Trophoblast cell (in vitro differentiated cells and primary cell): ENCODE data around the gene VAMP3. TPM values are rescaled to one million over a fixed set of nuclear protein-coding genes. Genes with fewer than 3 reads are reported as not detected.

Experiments
- DNase-seq, 2 donors: peaks; one replicate each; pipeline ENCODE4 v3.0.0-alpha.2; 2016
- H2AFZ ChIP-seq: 2 replicates; pipeline ENCODE4 v1.6.1; 2013; ENCODE audit warnings: low read length, moderate library complexity, mild to moderate bottlenecking; ENCODE audit not compliant: insufficient read depth, poor library complexity
- H2AK5ac ChIP-seq: 2 replicates; pipeline ENCODE4 v1.6.1; 2013; ENCODE audit warnings: mild to moderate bottlenecking, low read length
- H2BK120ac ChIP-seq: 2 replicates; pipeline ENCODE4 v1.6.1; 2013; ENCODE audit warnings: low read length, mild to moderate bottlenecking, moderate library complexity; ENCODE audit not compliant: insufficient read depth, poor library complexity
- H2BK12ac ChIP-seq: 2 replicates; pipeline ENCODE4 v1.6.1; 2013; ENCODE audit warnings: mild to moderate bottlenecking, low read length, moderate library complexity
- H2BK5ac ChIP-seq: 2 replicates; pipeline ENCODE4 v1.6.1; 2013; ENCODE audit warnings: low read length, low read depth, moderate library complexity, mild to moderate bottlenecking; ENCODE audit not compliant: poor library complexity
- H3K14ac ChIP-seq: 2 replicates; pipeline ENCODE4 v1.6.1; 2013; ENCODE audit warnings: mild to moderate bottlenecking, low read length
- H3K18ac ChIP-seq: 2 replicates; pipeline ENCODE4 v1.6.1; 2013; ENCODE audit warnings: mild to moderate bottlenecking, low read length
- H3K23ac ChIP-seq: 2 replicates; pipeline ENCODE4 v1.6.1; 2013; ENCODE audit warnings: low read length
- H3K27ac ChIP-seq: 2 replicates; pipeline ENCODE4 v1.5.1; 2013; ENCODE audit warnings: low read depth, mild to moderate bottlenecking, inconsistent platforms, low read length, moderate library complexity
- H3K27me3 ChIP-seq: 2 replicates; pipeline ENCODE4 v1.6.1; 2013; ENCODE audit warnings: inconsistent platforms, mild to moderate bottlenecking, low read length, moderate library complexity; ENCODE audit not compliant: insufficient read depth
- H3K36me3 ChIP-seq, 2 experiments: 1 replicate in 1 of 2; 2 replicates in 1 of 2; pipeline ENCODE4 v1.6.1; 2013; ENCODE audit warnings: low read length in 2 of 2, mild to moderate bottlenecking in 2 of 2, moderate library complexity in 1 of 2; ENCODE audit not compliant: insufficient read depth in 2 of 2, control insufficient read depth in 1 of 2
- H3K4ac ChIP-seq: 2 replicates; pipeline ENCODE4 v1.6.1; 2013; ENCODE audit warnings: low read depth, mild to moderate bottlenecking, low read length, moderate library complexity
- H3K4me1 ChIP-seq, 2 experiments: 1 replicate in 1 of 2; 2 replicates in 1 of 2; pipeline ENCODE4 v1.6.1; 2013; ENCODE audit warnings: low read length in 2 of 2, mild to moderate bottlenecking in 2 of 2, moderate library complexity in 1 of 2; ENCODE audit not compliant: insufficient read depth in 2 of 2, control insufficient read depth in 1 of 2
- H3K4me2 ChIP-seq: 2 replicates; pipeline ENCODE4 v1.6.1; 2013; ENCODE audit warnings: inconsistent platforms, mild to moderate bottlenecking, low read length, moderate library complexity
- H3K4me3 ChIP-seq: 2 replicates; pipeline ENCODE4 v1.5.1; 2013; ENCODE audit warnings: mild to moderate bottlenecking, low read depth, low read length, inconsistent platforms
- H3K79me1 ChIP-seq: one replicate; pipeline ENCODE4 v1.6.1; 2013; ENCODE audit warnings: low read length
- H3K79me2 ChIP-seq: 2 replicates; pipeline ENCODE4 v1.6.1; 2013; ENCODE audit warnings: low read length, mild to moderate bottlenecking; ENCODE audit not compliant: control insufficient read depth, insufficient read depth, poor library complexity
- H3K9ac ChIP-seq: 2 replicates; pipeline ENCODE4 v1.6.1; 2013; ENCODE audit warnings: mild to moderate bottlenecking, low read length
- H3K9me3 ChIP-seq: 2 replicates; pipeline ENCODE4 v1.6.1; 2013; ENCODE audit warnings: low read depth, mild to moderate bottlenecking, control low read depth, inconsistent platforms, low read length; ENCODE audit not compliant: insufficient read depth
- H4K12ac ChIP-seq: 2 replicates; pipeline ENCODE4 v1.6.1; 2013; ENCODE audit warnings: low read depth, mild to moderate bottlenecking, low read length, moderate library complexity
- H4K8ac ChIP-seq: 2 replicates; pipeline ENCODE4 v1.6.1; 2013; ENCODE audit warnings: low read depth, mild to moderate bottlenecking, low read length, moderate library complexity
- H4K91ac ChIP-seq: one replicate; pipeline ENCODE4 v1.6.1; 2013; ENCODE audit warnings: low read depth, mild to moderate bottlenecking, low read length, moderate library complexity
- WGBS: extraction: QIAGEN DNeasy Blood & Tissue Kit; methylation state at CpG from one replicate; pipeline ENCODE4 v1.1.7; 2013; ENCODE audit warnings: missing lambda C conversion rate; ENCODE audit not compliant: insufficient read length, insufficient coverage; ENCODE audit errors: extremely low coverage; 5-methylcytosine and 5-hydroxymethylcytosine counted together
- polyA plus RNA-seq: library from polyadenylated mRNA; stranded (reverse); fragments of 200-250 nt; gene quantifications from 2 replicates; pipeline ENCODE4 v1.2.3, GENCODE V29; 2013

The VAMP3 gene
- 103 and 104 TPM in 2 replicates for polyA plus RNA-seq

GRCh38 chr1:7770997-7771822 is at the start of gene VAMP3:
Gene VAMP3 (plus strand): TSS chr1:7771296. CDS start chr1:7771384, 88 bp downstream.
- Histone ChIP-seq H4K12ac (peak within 1 kb of the TSS; percentile 78), H3K27me3 (no peaks in the 10 kb centered on the region), H4K8ac (peak within 1 kb of the TSS; percentile 93), H3K79me1 (peaks cover 8% of the 10 kb centered on the region), H3K9ac (peak within 1 kb of the TSS; percentile 89), H4K91ac (peak within 1 kb of the TSS; percentile 73), H3K4me2 (peak within 1 kb of the TSS; percentile 95), H3K4ac (peak within 1 kb of the TSS; percentile 80), H2BK5ac (peak within 1 kb of the TSS; percentile 50), H3K79me2 (peaks cover 7% of the 10 kb centered on the region), H3K36me3 (peaks cover 0 to 2% of the 10 kb centered on the region in 2 experiments), H2AFZ (peak within 1 kb of the TSS; percentile 91), H2AK5ac (no peak within 1 kb of the TSS), H3K18ac (peak within 1 kb of the TSS; percentile 81), H3K9me3 (peaks cover 1% of the 10 kb centered on the region), H3K23ac (no peak within 1 kb of the TSS), H3K4me3 (peak within 1 kb of the TSS; percentile 96), H2BK120ac (peak within 1 kb of the TSS; percentile 73), H3K14ac (peak within 1 kb of the TSS; percentile 90), H2BK12ac (no peak within 1 kb of the TSS), H3K27ac (peak within 1 kb of the TSS; percentile 73), H3K4me1 (peaks cover 0 to 10% of the 10 kb centered on the region in 2 experiments)
- peak; percentile 69 to 84 for DNase-seq
- no CpG with 5 or more reads among the region's 97 CpGs for WGBS

GRCh38 chr1:7721940-7722669 is 49.0 kb upstream of the VAMP3 start:
- Histone ChIP-seq H3K27ac (no peak overlapping the region), H3K79me2 (no peaks in the 10 kb centered on the region), H3K4me2 (no peak overlapping the region), H3K18ac (no peak overlapping the region), H2BK120ac (no peak overlapping the region), H3K4me3 (no peak overlapping the region), H4K12ac (no peak overlapping the region), H2BK12ac (no peak overlapping the region), H3K9ac (no peak overlapping the region), H2AK5ac (no peak overlapping the region), H3K9me3 (no peaks in the 10 kb centered on the region), H3K23ac (no peak overlapping the region), H4K8ac (no peak overlapping the region), H4K91ac (no peak overlapping the region), H3K36me3 (no peaks in the 10 kb centered on the region), H3K4me1 (no peaks in the 10 kb centered on the region), H3K14ac (no peak overlapping the region), H3K4ac (no peak overlapping the region), H3K79me1 (no peaks in the 10 kb centered on the region), H2BK5ac (no peak overlapping the region), H2AFZ (no peak overlapping the region), H3K27me3 (no peaks in the 10 kb centered on the region)
- DNase-seq: no peak
- WGBS: no CpG with 5 or more reads among the region's 5 CpGs

- H4K12ac ChIP-seq: no peak overlapping the region
- no peak overlapping the region for H2AFZ ChIP-seq
- no peaks in the 10 kb centered on the region for H3K79me2 ChIP-seq
- no peak overlapping the region for H3K23ac ChIP-seq
- no peaks in the 10 kb centered on the region for H3K79me1 ChIP-seq
- H3K4ac ChIP-seq: no peak overlapping the region
- no peaks in the 10 kb centered on the region for H3K9me3 ChIP-seq
- no peak overlapping the region for H4K8ac ChIP-seq
- H3K4me2 ChIP-seq: no peak overlapping the region
- no CpG with 5 or more reads among the region's 2 CpGs for WGBS
- H3K27me3 ChIP-seq: no peaks in the 10 kb centered on the region
- no peak overlapping the region for H4K91ac ChIP-seq
- no peak for DNase-seq
- no peaks in the 10 kb centered on the region for H3K36me3 ChIP-seq
- no peak overlapping the region for H2BK5ac ChIP-seq
- no peak overlapping the region for H3K27ac ChIP-seq
- H3K4me3 ChIP-seq: no peak overlapping the region
- H3K4me1 ChIP-seq: no peaks in the 10 kb centered on the region
- H2BK120ac ChIP-seq: no peak overlapping the region
- no peak overlapping the region for H3K18ac ChIP-seq
- H2AK5ac ChIP-seq: no peak overlapping the region
- no peak overlapping the region for H3K14ac ChIP-seq
- H2BK12ac ChIP-seq: no peak overlapping the region
- no peak overlapping the region for H3K9ac ChIP-seq
Observed at GRCh38 chr1:7722670-7723012, 48.5 kb upstream of the VAMP3 start.

- no peaks in the 10 kb centered on the region for H3K4me1 ChIP-seq
- no peaks in the 10 kb centered on the region for H3K79me1 ChIP-seq
- H3K9me3 ChIP-seq: no peaks in the 10 kb centered on the region
- DNase-seq: no peak
- no peak overlapping the region for H3K4me2 ChIP-seq
- no peak overlapping the region for H2AK5ac ChIP-seq
- no peaks in the 10 kb centered on the region for H3K36me3 ChIP-seq
- no peak overlapping the region for H3K4me3 ChIP-seq
- no peak overlapping the region for H3K23ac ChIP-seq
- no peaks in the 10 kb centered on the region for H3K27me3 ChIP-seq
- no peak overlapping the region for H4K8ac ChIP-seq
- no peak overlapping the region for H4K91ac ChIP-seq
- H2AFZ ChIP-seq: no peak overlapping the region
- no CpG with 5 or more reads among the region's 7 CpGs for WGBS
- no peak overlapping the region for H3K18ac ChIP-seq
- no peak overlapping the region for H2BK120ac ChIP-seq
- H2BK5ac ChIP-seq: no peak overlapping the region
- no peak overlapping the region for H2BK12ac ChIP-seq
- no peaks in the 10 kb centered on the region for H3K79me2 ChIP-seq
- H3K4ac ChIP-seq: no peak overlapping the region
- H3K14ac ChIP-seq: no peak overlapping the region
- H4K12ac ChIP-seq: no peak overlapping the region
- no peak overlapping the region for H3K9ac ChIP-seq
- no peak overlapping the region for H3K27ac ChIP-seq
Observed at GRCh38 chr1:7726623-7727022, 44.5 kb upstream of the VAMP3 start.
